HG02759 (cell line): ENCODE data around the gene CGB2.
"Not testable (repeated sequence)": the region's sequence is repeated elsewhere in the genome, so short reads cannot be mapped to it uniquely, and the experiment has no call there.

Experiments used
- ATAC-seq: cut with Tn5 transposase; IDR thresholded peaks from one replicate; pipeline ENCODE4 v1.9.1; 2021; ENCODE audit warnings: mild to moderate bottlenecking, moderate library complexity; ENCODE audit not compliant: unreplicated experiment

The CGB2 gene

DNA sequence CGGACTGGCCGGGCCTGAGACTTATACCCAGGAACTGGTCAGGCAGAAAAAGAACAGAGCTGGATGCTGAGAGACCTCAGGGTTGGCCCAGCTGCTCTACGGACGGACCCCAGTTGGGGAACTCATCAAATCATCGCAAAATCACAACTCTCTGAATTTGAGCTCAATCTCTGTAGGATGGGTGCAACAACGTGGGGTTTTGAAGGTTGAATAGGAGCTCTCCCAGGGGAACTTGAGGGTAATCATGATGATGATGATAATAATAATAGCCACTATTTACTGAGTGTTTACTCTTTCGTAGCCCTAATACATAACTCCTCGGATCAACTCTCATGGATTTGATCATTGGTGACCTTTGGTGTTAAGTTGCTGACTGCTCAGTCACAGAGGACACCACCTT, 1.4 kb upstream of the CGB2 start:
- ATAC-seq: not testable (repeated sequence)

DNA sequence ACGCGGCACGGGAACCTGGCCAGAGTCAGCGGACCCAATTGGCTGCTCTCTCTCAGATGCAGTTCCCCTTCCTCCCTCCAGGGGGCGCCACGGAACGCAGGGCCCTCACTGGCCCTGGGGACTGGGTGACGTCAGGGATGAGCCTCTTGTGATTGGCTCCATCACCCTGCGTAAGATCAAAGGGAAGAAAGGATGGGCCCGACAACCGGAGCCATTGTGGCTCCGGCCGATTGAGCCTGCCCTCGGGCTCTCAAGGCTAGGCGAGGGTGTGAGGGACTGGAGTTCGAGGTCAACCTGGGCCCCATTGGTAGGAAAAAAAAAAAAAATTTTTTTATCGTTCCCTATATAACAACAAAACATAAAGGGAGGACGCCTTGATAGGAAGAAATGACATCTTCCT, 5.1 kb downstream of the CGB2 start, which contains the start of gene CGB1:
Gene CGB1 (minus strand): TSS at position 81 of the 400 bp plus-strand sequence. CDS start 184 bp downstream, outside the sequence.
- ATAC-seq: not testable (repeated sequence)

- ATAC-seq: not testable (repeated sequence)
These were observed 6.4 kb downstream of the CGB2 start for GRCh38 chr19:49038111-49038510.

DNA sequence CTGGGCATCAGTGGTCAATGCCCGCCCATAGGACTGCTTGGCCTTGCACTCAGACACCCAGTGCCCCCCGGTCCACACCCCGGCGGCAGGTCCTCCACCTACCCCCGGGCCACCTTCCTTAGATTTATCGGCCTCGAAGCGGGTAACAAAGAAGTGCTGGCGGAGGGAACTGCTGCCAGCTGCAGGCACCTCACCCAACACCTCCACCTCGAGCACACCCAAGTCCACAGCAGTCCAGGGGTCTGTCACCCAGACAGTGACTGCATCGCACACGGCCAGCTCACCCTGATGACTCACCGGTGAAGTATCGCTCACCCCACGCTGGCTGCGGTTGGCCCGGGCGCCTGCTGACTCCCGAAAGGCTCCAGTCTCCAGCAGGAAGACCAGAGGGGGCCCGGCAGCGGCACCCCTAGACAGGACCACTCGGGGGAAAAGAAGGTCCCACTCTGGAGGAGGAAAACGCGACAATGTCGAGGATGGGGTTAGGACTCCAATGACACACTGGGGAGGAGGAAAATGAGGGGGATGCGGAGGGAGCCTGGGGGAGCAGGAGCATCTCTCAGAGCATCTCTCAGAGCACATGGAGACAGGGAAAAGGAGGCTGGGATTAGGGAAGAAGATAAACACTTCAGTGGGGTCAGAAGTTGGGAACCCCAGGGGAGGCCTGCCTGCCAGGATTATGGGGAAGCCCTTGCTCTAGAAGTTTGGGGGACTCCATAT, 7.0 kb downstream of the CGB2 start:
- ATAC-seq: not testable (repeated sequence)

GRCh38 chr19:49039736-49040135, 8.0 kb downstream of the CGB2 start:
- not testable (repeated sequence) for ATAC-seq

DNA sequence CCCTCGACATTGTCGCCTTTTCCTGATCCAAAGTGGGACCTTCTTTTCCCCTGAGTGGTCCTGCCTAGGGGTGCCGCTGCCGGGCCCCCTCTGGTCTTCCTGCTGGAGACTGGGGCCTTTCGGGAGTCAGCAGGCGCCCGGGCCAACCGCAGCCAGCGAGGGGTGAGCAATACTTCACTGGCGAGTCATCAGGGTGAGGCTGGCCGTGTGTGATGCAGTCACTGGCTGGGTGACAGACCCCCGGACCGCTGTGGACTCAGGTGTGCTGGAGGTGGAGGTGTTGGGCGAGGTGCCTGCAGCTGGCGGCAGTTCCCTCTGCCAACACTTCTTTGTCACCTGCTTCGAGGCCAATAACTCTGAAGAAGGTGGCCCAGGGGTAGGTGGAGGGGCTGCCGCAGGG, 10.5 kb downstream of the CGB2 start:
- no peak for ATAC-seq

DNA sequence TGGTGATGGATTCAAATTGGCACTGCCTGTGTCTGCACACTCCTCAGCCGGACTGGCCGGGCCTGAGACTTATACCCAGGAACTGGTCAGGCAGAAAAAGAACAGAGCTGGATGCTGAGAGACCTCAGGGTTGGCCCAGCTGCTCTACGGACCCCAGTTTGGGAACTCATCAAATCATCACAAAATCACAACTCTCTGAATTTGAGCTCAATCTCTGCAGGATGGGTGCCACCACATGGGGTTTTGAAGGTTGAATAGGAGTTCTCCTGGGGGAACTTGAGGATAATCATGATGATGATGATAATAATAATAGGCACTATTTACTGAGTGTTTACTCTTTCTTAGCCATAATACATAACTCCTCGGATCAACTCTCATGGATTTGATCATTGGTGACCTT, 11.0 kb downstream of the CGB2 start:
- ATAC-seq: not testable (repeated sequence)

GRCh38 chr19:49043548-49043947, 11.9 kb downstream of the CGB2 start, which contains the start of gene CGB5:
TSS of gene CGB5 (plus strand) at chr19:49043848. CDS start at chr19:49044210, 362 bp downstream.
- not testable (repeated sequence) for ATAC-seq

GRCh38 chr19:49049011-49049410, 17.3 kb downstream of the CGB2 start, which contains the start of gene CGB8:
TSS of gene CGB8 (minus strand) at chr19:49049111. CDS start at chr19:49048739, 372 bp downstream.
- not testable (repeated sequence) for ATAC-seq

DNA sequence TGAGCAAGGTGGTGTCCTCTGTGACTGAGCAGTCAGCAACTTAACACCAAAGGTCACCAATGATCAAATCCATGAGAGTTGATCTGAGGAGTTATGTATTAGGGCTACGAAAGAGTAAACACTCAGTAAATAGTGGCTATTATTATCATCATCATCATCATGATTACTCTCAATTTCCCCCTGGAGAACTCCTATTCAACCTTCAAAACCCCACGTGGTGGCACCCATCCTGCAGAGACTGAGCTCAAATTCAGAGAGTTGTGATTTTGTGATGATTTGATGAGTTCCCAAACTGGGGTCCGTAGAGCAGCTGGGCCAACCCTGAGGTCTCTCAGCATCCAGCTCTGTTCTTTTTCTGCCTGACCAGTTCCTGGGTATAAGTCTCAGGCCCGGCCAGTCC, 18.1 kb downstream of the CGB2 start:
- not testable (repeated sequence) for ATAC-seq

GRCh38 chr19:49050376-49051033, 18.8 kb downstream of the CGB2 start:
- ATAC-seq: not testable (repeated sequence)

DNA sequence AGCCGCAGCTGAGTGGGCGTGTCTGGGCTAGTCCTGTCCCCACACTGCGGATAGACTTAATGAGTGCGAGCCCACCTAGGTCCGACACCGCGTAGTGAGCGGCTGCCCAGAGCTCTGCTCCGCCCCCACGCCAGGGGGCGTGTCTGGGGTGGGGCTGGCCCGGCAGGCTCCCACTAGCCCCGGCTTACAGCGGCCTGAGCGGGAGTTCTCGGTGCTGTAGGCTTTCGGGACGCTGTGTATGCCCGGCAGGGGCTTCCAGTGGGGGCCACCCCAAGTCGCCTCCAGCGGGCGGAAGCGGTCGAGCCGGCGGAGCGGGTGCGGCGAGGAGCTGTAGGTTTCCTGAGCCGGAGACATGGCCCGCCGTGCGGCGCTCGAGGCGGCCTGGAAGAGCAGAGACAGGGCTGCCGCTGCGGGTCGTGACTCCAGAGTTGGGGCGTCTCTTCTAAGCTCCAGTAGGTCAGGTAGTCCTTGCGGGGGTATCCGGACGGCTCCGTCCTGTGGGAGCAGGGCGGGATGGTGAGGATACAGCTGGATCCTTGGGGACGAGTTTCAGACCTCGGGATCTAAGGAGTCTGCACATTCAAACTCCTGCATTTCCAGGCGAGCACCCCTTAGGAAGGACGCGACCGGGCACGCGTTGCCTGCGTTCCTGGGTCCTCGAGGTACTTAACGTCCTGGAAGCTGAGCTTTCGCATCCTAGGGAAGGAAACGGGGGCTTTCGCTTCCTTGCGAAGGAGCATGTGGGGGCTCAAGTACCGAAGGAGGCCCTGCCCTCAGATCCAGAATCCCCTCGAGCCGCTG, 24.6 kb downstream of the CGB2 start:
- ATAC-seq: no peak

DNA sequence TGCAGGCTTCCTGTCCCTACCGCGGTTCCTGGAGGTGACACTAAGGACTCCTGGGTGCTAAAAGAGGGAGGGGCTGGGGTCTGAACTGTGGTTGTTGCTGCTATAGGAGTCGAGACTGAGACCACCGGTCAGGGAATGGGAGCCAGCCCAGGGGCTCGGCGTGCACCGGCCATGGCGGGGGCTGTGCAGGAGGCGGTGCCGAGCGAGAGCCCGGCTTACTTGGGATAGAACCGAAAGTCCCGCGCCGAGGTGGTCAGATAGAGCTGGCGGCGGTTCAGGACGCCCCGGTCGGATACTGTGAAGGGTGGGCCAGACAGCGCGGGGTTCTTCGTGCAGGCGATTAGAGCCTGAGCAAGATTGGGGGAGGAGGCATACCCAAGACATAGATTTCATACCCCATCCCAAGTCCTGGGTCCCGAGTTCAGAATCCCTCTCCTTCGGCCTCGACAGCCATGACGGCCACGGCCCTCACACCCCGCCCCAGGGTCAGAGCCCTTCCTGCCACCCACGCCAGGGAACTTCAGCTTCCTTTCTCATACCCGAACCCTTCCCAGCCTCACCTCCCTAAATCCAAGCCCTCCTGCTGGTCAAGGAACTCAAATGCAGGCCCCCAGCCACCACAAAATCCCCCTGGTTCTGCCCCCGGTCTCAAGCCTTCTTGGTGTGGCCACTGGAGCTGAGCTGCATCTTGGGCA, 25.4 kb downstream of the CGB2 start:
- not testable (repeated sequence) for ATAC-seq

DNA sequence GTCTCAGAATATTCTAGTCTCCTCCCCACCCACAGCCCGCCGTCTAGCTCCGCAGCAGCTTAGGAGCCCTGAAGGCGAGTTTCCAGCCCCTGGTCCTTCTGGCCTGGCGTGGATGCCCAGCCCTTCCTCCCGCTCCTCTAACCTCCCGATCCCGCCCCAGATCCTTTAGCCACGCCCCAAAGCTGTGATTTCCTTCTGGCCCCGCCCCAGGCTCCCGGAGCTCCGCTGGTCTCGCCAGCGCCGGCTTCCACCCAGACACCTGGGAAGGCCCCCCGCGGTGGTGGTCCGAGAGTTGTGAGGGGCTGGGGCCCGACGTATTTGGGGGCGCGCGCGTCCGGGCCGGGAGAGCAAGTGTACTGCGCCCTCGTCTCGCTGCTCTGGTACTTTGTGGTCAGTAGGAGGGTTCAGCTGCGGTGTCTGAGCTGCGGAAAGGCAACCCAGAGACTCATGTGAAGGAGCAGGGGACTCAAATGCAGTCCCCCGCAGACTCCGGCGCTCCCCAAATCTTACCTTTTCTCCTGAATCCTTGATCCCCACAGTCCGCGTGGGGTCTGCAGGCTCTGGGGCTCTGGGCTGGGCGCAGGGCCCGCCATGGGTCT, 26.0 kb downstream of the CGB2 start, which contains the start of gene CGB7:
Gene CGB7 (minus strand): TSS at position 114 of the 599 bp plus-strand sequence. CDS start 2,374 bp downstream, outside the sequence.
- no peak for ATAC-seq

GRCh38 chr19:49058562-49058961, 26.9 kb downstream of the CGB2 start:
- ATAC-seq: no peak

GRCh38 chr19:49059053-49059452, 27.4 kb downstream of the CGB2 start:
- ATAC-seq: no peak

GRCh38 chr19:49061000-49061399, 29.3 kb downstream of the CGB2 start:
- no peak for ATAC-seq

DNA sequence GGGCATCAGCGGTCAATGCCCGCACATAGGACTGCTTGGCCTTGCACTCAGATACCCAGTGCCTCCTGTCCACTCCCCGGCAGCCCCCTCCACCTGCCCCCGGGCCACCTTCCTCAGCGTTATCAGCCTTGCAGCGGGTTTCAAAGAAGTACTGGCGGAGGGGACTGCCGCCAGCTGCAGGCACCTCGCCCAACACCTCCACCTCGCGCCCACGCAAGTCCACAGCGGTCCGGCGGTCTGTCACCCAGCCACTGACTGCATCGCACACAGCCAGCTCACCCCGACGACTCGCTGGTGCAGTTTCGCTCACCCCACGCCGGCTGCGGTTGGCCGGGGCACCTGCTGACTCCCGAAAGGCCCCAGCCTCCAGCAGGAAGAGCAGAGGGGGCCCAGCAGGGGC, 29.8 kb downstream of the CGB2 start:
- ATAC-seq: no peak

DNA sequence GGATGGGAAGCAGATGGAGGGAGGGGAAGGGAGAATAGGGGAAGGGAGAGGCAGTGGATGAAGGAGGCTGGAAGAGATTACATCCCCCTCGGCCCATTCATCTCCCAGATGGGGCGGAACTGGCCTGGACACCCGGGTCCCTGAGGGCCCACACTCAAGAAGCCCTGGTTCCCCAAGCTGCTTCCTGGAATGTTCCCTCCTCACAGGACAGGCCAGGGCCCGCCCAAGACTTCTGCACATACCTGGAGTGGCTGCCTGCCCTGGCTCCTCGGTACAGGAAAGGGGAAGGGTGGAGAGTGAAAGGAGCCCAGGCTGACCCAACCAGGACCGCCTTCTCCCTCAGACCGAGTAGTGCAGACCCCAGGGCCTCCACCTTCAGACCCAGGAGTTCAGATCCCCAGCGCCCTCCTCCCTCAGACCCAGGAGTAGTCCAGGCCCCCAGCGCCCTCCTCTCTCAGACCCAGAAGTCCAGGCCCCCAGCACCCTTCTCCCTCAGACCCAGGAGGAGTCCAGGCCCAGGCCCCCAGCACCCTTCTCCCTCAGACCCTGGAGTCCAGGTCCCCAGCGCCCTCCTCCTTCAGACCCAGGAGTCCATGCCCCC, 32.4 kb downstream of the CGB2 start:
- ATAC-seq: no peak
